Choroid plexus epithelial cell (primary cell): ENCODE data around the gene ZKSCAN7.

ENCODE experiments used
- DNase-seq: peaks from one replicate; pipeline ENCODE4 v3.0.0-alpha.2; 2010; ENCODE audit warnings: low read depth
- H3K4me3 ChIP-seq: 2 replicates; pipeline ENCODE4 v1.5.1; 2011; ENCODE audit warnings: low read depth, mild to moderate bottlenecking, control low read depth, low read length, moderate library complexity
- TF ChIP-seq, protein P1 (sequence below): conservative IDR thresholded peaks from 2 replicates; pipeline ENCODE4 v1.5.1; 2011; ENCODE audit warnings: low read depth, mild to moderate bottlenecking, control low read depth, inconsistent platforms, low read length, moderate library complexity

Gene ZKSCAN7

GRCh38 chr3:44513513-44513912 lies 41.5 kb upstream of the ZKSCAN7 start:
- DNase-seq = no peak
- H3K4me3 ChIP-seq = no peak overlapping the region
- TF ChIP-seq, protein P1, sequence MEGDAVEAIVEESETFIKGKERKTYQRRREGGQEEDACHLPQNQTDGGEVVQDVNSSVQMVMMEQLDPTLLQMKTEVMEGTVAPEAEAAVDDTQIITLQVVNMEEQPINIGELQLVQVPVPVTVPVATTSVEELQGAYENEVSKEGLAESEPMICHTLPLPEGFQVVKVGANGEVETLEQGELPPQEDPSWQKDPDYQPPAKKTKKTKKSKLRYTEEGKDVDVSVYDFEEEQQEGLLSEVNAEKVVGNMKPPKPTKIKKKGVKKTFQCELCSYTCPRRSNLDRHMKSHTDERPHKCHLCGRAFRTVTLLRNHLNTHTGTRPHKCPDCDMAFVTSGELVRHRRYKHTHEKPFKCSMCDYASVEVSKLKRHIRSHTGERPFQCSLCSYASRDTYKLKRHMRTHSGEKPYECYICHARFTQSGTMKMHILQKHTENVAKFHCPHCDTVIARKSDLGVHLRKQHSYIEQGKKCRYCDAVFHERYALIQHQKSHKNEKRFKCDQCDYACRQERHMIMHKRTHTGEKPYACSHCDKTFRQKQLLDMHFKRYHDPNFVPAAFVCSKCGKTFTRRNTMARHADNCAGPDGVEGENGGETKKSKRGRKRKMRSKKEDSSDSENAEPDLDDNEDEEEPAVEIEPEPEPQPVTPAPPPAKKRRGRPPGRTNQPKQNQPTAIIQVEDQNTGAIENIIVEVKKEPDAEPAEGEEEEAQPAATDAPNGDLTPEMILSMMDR = no peak

GRCh38 chr3:44516230-44516629 lies 38.8 kb upstream of the ZKSCAN7 start:
- H3K4me3 ChIP-seq = no peak overlapping the region
- TF ChIP-seq, protein P1 = no peak
- peak; percentile 13 for DNase-seq

DNA sequence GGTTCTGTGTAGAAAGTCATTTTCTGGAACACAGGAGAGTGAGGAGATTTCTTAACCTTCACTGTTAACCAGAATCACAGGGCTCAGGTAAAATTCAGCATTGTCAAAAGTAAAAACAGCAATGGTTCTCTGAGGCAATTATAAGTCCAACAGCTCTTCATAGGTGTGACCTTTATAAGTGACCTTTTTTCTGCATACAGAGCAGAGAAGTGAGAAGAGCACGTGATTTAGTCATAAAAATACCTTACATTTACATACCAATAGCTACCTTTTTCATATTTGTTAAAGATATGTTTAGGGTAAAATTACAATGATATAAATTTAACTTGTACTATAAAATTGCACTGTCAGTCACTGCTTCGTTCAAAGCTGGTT lies 36.2 kb upstream of the ZKSCAN7 start:
- TF ChIP-seq, protein P1 = no peak
- H3K4me3 ChIP-seq = no peak overlapping the region
- no peak for DNase-seq

DNA sequence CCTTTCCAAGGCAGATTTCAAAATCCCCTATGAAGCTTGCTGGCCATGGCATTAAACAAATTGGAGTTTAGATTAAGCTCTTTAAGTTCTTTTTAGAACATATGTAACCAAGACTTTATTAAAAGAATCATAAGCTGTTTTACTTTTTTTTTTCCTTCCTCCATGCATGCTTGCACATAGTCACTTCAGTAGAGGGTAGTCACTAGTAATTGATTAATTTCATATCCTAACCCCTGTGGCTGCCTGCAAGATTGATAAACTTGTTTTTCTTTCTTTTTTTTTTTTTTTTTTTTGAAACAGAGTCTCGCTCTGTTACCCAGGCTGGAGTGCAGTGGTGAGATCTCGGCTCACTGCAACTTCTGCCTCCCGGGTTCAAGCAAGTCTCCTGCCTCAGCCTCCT lies 33.3 kb upstream of the ZKSCAN7 start:
- no peak for DNase-seq
- no peak overlapping the region for H3K4me3 ChIP-seq
- TF ChIP-seq, protein P1 = no peak

DNA sequence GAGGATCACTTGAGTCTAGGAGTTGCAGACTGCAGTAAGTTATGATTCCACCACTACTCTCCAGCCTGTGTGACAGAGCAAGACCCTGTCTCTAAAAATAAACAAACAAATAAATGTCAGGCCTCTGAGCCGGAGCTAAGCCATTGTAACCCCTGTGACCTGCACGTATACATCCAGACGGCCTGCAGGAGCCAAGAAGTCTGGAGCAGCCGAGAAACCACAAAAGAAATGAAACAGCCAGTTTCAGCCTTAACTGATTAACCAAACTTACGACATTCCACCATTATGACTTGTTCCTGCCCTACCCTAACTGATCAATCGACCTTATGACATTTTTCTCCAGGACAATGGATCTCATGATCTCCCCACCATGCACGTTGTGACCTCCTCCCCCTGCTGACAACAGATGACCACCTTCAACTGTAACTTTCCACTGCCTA lies 32.5 kb upstream of the ZKSCAN7 start:
- TF ChIP-seq, protein P1 = no peak
- H3K4me3 ChIP-seq = no peak overlapping the region
- DNase-seq = no peak

DNA sequence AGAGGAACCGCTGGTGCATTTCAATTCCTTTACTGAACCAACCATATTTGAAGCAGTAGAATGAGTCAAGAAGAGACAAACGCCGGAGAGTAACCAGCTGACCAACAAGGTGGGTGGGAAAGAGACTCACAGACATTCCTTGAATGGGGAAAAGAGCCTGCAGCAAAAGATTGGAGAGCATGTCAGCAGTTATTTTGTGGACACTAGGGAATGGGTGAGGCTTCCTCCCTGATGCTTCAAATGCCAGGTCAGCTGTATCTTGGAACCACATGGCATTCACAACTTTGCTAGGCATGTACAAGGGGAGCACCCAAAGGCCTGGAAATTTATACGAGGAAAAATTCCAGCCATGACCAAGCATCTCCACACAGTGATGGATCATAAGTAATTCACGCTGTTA lies 29.9 kb upstream of the ZKSCAN7 start:
- TF ChIP-seq, protein P1 = no peak
- H3K4me3 ChIP-seq = no peak overlapping the region
- no peak for DNase-seq

DNA sequence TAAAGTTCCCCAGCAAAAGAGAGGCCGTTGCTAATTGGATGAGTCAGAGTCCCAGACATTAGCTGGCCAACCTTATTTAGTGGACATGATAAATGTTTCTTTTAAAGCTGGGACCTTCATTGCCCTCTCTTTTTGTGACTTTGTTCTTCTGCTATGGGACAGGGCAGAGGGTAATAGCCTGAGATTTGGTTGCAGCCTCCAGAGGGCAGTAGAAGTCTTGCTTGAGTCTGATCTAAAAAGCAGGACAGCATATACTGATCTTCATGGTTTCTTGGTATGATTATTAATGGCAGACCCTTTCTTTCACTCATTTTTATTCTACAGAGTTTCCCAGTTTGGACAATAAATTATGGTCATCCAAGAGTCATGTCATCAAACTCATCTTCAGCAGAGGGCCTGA lies 25.1 kb upstream of the ZKSCAN7 start:
- peak; percentile 33 for DNase-seq
- no peak overlapping the region for H3K4me3 ChIP-seq
- TF ChIP-seq, protein P1 = peak; percentile 55
